Medulla oblongata (tissue), 1 donor: ENCODE results near the gene B3GNT9.

ENCODE experiments used
- DNase-seq: peaks from one replicate; pipeline ENCODE4 v3.0.0-alpha.2; 2015; ENCODE audit errors: extremely low spot score

B3GNT9 gene

DNA sequence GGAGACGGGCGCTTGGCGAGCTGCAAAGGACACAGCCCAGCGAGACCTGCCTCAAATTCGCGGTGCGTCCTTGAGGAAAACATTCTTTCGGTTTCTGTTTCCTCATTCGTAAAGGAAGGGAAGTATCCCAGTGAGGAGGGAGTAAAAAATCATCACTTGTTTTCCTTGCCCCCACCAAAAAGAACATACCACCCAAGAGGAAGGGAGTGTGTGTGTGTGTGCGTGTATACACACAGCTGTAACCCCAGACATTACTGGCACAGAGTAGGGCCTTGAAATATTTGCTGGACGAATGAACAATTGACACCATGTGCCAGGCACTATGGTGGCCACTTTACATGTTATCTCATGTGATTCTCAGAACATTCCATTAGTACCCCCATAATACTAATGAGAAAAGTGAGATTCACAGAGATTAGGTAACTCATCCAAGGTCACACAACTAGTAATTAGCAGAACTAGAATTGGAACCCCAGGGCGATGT, 34.9 kb upstream of the B3GNT9 start:
- DNase-seq: no peak

DNA sequence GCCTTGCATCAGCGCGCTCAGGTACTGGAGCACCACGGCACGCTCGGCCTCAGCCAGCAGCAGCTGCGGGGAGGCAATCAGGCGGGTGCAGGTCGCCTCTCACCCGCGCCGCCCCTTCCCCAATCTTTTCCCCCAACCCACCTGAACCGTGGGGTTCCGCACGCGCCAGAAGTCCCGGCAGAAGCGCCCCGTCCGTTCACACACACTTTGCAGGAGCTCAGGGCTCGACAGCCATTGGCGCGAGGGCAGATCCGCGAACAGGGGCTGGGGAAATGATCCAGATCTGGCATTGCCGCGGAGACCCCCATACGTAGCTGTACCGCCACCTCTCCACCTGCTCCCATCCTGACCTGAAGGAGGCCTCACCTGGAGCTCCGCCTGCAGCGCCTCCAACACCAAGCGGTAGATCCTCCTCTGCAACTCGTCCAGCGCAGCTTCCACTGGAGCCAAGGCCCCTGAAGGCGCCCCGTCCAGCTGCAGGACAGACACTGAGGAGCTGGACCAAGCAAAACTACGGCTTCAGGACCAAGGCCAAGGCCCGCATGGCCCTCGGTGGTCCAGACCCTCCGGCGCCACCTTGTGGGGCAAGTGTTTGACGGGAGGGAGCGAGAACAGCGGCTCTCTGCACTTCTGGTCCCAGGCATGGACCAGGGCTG, 34.3 kb upstream of the B3GNT9 start:
- DNase-seq: peak; percentile 91

DNA sequence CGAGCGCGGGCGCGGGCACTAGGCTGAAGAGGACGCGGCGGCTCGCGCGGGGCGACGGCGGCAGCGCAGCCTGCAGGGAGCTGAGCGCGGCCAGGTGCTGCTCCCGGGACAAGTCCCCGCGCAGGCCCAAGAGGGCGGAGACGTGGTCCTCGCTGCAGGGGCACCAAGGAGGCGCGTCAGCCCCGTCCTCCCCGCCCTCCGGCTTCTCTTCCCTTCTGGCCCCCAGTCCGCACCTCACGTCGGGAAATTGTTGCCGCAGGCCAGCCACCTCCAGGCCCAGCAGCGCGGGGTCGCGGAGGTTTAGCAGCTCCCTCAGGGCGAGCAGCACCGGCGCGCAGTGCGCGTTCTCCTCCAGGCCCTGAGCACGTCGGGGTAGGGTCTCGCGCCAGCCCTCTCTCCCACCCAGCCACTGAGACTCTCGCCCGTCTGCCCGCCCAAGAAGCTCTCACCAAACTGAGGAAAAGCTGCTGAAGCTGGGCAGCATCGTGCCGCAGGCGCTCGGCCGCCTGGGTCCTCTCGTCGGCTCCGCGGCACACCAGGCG, 33.7 kb upstream of the B3GNT9 start:
- DNase-seq: no peak

DNA sequence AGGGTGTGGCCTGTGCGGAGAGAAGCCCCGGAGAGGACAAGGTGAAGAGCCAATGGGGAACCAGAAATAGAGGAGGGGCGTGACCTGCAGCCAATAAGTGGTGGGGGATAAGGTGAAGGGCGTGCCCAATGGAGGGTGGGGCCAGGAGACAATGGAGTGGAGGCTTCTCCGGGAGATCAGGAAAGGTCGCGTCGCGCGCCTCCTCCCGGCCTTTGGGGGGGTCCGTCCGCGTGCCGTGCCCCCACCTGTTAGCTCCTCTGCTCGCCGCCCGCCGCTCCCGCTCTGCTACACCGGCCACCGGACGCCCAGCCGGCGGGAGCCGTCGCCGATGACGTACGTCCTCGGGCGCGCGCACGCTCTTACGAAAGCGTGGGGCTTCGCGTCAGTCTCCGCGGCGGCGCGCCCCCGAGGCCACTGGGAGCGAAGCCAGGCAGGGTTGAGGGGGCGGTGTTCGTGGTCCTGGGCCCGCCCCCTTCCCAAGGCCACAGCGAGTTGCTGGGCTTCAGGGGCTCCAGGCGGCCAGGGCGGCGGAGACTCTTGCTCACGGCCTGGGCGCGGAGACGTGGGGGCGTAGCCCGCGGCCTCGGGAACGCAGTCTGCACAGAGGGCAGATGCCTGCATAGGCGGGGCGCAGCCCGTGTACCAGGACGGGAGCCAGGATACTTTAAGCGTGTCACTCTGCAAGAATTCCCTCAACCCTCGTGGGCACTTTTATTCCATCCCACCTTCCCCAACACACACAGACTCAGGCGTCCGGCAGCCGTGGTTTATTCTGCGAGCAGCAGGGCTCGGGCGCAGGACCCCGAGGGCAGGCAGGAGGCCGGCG, 33.0 kb upstream of the B3GNT9 start, which contains the start of gene MATCAP1:
Gene MATCAP1, minus strand, starts transcription at position 337 of the 826 bp plus-strand sequence. CDS start 3,353 bp downstream, outside the sequence.
- DNase-seq: peak; percentile 98

DNA sequence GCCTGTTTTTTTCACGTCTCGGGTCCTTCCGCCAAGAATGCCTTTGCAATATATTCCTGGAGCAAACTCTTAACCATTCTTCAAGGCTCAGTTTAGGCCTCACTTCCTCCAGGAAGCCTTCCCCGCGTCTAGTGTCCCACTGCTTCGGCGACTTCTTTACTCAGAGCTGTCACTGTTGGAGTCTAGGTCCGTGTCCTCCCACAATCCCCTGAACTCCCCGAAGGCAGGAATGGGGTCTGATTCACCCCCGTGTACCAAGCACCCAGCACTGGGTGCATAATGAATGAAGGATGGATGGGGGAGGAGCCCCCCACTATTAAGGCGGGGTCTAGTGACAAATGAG, 32.5 kb upstream of the B3GNT9 start:
- DNase-seq: no peak

DNA sequence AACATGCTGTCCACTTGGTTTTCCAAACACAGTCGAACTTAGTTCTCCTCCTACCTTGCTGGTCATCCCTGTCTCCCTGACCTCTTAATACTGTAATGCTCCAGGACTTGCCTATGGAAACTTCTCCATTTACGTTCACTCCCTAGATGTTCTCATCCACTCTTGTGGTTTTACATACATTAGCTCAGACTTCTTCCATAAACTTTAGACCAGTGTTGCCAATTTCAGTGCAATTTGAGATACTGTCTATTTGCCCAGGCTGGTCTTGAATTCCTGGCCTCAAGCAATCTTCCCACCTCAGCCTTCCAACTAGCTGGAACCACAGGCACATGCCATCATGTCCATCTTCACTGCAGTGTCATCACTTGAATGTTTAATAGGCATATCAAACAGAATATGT, 31.5 kb upstream of the B3GNT9 start:
- no peak for DNase-seq

DNA sequence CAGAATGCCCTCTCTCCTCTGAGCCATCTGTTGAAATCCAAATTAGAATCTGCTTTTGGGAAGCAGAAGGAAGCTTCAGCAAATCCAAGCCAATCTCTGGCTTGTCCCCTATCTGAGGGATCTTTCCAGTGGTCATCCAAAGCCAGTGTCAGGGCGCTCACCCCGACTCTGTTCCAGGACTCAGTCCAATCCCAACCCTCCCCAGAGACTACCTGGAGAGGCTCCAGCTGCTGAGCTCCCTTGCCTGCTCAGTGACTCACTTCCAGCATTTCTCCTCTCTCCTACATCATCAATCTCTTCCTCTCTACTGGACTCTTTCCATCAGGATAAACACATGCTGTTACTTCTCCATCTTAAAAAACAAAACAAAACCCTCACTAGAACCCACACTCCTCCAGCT, 30.5 kb upstream of the B3GNT9 start:
- peak; percentile 41 for DNase-seq

DNA sequence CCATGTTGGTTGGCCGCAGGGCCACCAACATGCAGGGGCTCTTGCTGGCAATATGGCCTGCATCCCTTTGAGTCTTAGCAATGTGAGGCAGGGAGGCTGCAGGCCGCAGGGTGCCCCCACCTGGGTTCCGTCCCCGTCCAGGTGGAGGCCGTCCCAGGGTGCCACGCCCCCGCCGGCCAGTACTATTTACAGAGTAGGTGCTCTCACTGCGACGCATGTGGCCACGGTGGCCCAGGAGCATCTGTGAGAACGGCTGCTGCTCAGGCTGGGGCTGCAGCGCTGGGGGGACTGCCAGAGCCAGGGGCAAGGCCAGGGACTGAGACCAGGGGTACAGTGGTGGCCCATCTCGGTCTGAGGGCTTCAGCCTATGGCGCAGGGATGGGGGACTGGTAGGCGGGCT, 29.4 kb upstream of the B3GNT9 start:
- no peak for DNase-seq

DNA sequence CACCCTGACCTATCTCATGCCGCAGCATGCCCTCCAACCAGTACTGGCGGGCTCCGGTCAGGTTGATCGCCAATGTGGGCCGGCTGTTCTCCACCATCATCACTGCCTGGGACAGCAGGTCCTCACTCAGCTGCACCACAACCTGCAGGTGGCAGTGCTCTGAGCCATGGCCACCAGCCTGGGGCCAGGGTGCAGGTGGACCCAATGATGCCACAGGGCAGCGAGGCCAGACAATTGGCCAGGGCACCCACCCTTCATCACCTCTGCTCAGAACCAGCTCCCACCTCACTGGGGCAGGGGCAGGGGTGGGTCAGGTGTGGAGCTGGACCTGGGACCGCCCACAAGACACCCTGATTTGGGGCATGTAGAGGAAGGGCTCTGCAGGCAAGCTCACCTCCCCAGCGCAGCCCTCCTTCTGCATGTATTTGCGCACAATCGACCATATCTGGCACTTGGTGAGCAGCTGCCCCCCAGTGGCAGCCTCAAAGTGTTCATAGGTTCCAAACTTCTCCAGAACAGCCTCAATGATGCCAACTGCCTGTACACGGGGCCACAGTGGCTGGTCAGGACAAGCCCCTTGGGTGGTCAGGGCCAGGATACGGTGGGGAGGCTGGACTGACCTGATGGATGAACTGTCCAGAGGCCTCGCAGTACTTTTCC, 28.8 kb upstream of the B3GNT9 start:
- DNase-seq: no peak

DNA sequence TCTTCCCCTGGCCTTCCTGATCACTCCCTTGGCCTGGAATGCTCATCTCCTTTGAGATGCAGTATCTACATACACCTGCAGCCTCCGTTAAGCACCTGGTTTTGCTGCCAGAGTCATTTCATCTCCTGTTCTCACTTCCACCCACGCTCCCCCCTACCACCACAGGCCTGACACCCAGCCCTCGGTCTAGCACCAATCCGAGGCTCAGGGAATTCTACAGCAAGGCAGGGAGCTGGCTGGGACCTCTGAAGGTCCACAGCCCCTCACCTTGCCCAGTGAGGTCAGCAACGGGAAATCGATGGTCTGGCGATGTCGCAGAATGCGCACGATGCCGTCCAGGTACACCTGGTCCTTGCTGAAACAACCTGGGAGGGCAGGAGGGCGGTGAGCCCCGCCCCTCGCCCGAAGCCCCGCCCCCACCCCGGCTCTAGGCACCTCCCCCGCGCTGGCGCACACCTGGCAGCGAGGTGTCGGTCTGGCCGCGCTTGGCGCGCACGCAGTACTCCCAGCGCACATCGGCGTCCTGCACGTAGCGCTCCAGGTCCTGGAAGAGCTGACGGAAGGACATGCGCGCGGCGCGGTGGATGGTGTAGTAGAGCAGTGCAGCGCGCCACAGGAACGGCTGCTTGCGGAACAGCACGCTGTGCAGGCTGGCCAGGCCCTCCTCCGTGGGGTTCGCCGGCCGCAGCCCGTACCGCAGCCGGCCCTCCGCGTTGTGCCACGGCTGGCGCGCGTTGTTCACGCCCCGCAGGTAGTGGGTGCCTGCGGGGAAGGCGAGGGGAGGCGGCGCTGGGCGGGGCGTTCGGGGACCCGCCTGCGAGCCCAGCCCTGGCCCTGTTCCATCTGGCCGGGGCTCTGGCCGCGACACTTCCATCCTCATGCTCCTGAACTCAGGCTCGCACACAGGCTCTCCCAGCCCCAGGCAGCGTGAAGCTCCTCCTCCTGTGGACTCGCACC, 27.2 kb upstream of the B3GNT9 start:
- no peak for DNase-seq

DNA sequence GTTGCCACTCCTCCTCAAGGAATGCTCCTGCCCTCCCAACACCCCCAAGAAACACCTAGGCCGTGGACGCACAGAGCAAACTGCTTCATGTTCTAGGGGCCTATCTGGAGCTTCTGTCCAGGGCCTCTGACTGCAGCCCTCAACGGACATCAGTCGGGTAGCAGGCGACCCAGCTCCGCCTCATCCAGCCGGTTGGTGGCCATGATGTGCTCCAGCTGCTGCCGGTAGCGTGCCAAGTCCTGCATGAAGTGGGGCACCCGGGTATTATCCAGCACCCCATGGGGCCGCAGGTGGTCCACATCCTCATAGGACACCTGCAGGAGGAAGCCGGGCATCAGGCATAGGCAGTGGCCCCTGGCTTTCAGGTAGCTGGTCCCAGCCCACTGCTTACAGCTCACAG, 25.9 kb upstream of the B3GNT9 start:
- DNase-seq: no peak

DNA sequence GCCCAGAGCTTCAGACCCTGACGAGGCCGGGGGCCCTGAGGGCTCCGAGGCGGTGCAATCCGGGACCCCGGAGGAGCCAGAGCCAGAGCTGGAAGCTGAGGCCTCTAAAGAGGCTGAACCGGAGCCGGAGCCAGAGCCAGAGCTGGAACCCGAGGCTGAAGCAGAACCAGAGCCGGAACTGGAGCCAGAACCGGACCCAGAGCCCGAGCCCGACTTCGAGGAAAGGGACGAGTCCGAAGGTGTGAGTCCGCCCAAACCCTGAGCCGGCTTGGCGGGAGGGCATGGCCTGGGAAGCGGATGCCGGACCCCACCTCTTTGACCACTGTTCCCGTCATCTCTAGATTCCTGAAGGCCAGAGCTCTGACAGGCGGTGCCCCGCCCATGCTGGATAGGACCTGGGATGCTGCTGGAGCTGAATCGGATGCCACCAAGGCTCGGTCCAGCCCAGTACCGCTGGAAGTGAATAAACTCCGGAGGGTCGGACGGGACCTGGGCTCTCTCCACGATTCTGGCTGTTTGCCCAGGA, 24.0 kb upstream of the B3GNT9 start:
- no peak for DNase-seq

DNA sequence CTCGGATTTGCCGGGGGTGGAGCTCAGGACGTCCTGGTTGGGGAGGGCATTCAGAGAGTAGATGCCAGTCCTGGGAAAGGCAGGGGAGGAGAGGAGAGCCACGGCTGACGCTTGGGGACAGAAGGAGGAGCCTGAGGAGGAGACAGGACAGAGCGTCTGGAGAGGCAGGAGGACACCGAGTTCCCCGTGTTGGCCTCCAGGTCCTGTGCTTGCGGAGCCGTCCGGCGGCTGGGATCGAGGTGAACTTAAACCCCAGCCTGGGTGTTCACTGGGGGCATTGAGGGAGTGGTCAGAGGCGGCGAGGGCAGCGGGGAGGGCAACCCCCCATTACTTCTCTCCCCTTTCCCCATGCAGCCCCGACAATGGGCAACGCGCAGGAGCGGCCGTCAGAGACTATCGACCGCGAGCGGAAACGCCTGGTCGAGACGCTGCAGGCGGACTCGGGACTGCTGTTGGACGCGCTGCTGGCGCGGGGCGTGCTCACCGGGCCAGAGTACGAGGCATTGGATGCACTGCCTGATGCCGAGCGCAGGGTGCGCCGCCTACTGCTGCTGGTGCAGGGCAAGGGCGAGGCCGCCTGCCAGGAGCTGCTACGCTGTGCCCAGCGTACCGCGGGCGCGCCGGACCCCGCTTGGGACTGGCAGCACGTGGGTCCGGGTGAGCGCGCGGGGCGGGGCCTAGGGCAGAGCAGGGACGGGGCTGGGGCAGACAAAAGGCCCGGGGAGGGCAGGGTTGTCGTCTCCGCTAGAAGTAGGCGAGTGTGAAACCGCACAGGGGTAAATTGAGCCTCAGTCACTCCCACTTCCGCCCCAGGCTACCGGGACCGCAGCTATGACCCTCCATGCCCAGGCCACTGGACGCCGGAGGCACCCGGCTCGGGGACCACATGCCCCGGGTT, 23.3 kb upstream of the B3GNT9 start:
- peak; percentile 83 for DNase-seq

DNA sequence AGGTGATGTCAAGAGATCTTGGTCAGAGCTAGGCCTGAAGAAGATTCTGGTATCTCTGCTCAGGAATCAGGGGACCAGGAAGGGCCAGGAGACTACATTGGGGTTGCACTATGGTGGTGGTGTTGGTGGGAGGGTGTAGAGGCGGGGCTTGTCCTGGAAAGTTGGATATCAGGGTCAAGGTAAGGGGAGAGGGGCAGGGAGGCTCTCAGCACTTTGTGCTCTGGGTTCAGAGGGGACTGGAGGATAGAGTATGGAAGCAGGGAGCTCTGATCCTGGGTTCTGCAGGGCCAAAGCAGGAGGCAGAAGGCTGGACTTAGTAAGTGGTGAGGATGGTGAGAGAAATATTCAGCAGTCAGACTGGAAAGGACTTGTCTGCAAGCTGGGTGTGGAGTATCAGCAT, 22.5 kb upstream of the B3GNT9 start:
- no peak for DNase-seq

DNA sequence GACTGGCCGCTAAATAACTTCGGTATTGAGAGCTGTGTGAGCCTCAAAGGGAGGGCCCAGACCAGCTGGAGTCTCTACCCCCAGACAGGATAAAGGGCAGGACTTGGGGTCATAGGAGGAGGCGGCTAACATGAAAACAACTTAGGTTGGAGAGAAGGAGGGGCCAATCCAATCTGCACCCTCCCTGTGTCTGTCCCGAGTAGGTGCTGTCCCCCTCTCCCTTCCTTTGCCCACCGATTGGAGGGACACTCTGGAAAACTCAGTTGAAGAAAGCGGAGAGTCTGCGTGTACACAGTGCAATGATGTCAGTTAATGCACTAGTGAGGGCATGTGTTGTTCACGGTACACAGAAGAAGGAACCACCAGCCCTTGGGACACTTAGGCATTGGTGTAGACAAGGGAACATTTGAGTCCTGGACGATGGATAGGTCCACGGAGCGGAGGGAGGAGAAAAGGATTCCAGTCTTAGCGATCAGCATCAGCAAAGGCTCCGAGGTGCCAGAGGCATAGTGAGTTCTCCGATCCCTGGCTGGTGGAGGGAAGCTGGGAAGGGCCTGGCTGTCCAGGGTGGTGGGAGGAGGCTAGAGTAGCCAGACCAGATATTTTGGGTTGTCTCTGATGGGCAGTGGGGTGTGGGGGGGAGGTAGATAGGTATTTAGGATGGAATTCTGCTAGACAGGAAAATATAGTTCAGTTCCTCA, 20.3 kb upstream of the B3GNT9 start:
- DNase-seq: no peak

DNA sequence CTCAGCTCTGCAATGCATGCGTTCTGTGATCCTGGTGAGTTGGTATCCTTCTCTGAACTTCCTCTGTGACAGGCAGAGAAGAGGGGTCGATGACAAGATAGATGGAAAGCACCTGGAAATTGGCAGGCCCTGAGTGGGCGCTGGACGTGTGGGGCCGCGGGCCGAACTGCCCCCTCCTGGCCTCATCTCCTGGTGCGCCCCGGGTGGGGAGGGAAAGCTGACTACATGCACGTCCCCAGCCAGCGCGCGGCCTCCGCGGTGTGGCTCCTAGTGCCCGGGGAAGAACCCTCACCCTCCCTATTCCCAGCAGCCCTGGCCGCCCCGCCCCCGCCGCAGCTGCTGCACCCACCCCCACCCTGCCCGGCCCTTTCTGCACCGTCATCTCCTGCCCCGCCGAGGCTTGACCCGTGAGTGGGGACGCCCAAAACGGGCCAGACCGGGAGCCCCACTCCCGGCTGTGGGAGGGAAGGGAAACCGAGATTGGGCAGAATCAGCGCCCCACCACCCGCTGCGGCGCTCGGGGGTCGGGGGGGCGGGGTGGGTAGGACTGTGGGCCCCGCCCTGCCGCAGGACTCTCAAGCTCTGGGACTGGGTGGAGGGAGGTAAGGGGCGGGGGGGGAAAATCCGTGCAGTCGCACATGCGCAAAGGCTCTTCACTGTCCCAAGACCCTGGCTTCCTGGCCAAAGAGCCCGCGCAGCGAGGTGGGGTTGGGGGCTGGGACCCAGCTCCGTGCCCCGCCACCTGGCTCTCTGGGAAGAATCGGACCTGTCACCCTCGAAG, 19.6 kb upstream of the B3GNT9 start, which contains the start of gene NOL3:
Gene NOL3, plus strand, starts transcription at position 371 of the 781 bp plus-strand sequence.
- peak; percentile 48 for DNase-seq

DNA sequence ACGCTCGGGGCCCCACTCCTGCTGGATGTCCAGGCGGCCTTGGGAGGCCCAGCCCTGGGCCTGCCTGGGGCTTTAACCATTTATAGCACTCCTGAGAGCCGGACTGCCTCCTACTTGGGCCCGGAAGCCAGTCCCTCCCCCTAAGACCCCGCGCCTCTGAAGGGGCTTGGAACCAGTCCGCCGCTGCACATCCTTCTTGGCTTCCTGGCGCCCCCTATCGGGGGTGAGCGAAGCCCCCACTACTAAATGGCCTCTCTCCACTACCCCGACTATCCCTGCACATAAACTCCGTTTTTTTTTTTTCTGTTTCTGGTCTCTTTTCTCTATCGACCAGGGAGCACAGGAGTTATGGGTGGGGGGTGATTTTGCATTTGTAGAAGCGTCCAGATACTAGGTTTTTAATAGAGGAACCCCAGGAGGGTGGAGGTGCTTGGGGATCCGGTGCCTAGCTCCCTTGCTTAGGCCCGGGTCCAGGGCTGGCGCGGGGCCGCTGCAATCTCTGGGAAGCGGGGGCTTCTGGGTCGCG, 18.9 kb upstream of the B3GNT9 start:
- peak; percentile 58 for DNase-seq

DNA sequence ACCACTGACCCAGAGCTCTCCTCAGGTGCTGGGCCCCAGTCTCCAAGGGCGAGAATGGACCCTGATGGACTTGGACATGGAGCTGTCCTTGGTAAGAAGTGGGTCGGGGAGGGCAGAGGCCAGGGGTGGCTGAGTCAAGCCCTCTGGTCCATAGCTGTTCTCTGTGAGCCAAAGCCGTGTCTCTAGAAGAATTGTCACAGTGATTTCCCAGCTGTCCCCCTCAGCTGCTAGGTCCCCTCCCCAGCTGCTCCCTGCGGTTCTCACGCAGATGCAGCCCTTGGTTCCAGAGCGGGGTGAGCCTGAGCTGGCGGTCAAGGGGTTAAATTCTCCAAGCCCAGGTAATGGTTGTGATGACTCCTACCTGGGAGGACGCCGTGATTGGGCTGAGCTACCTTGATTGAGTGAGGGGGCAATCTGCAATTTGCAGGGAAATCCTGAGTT, 18.2 kb upstream of the B3GNT9 start:
- no peak for DNase-seq
